ENCODE measurements around the gene BMP6. TPM values are rescaled to one million over a fixed set of nuclear protein-coding genes. Genes with fewer than 3 reads are reported as not detected.

BMP6 gene
- total RNA-seq, 4 donors from 2014 or later: 4.8 to 8.8 (median 7.3) TPM

DNA sequence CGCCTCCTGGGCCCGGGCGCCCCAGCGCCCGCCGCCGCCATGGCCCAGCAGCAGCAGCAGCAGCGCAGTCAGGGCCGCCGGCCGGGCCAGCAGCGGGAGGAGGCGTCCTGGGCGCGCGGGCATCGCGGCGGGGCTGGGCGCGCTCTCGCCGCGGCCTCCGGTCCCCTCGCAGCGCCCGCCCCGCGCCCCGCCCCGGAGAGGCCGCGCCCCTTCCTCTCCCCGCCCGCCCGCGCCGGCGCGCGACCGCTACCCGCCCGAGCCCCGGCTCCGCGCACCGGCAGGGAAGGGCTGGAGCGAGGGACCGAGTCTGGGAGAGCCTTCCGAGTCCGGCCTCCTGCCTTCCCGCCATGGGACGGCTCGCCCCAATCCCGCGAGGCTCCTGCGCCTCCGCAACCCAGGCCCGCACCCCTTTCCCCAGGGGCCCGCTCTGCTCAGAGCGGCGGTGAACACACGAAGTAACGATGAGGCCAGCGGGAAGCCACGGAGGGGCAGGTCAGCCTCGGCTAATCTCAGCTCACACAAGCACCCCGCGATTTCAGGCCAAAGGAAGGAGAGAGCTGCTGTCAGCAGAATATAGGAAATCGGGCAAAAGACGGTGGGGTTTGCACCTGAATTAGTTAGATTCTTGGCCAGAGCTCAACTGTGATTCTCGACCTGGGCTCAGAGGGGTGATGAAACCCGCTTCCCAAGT is 184.9 kb downstream of the BMP6 start, which contains the start of gene TXNDC5:
TSS of gene TXNDC5 (minus strand) at position 135 of the 691 bp plus-strand sequence. CDS start at position 123, 12 bp downstream.
- Histone ChIP-seq H3K36me3 (no peaks in the 10 kb centered on the region), H3K9me3 (no peaks in the 10 kb centered on the region), H3K4me1 (peaks cover 0 to 37% (median 8%) of the 10 kb centered on the region in 4 donors), H3K27me3 (no peaks in the 10 kb centered on the region), H3K27ac (peak within 1 kb of the TSS; percentile 54 to 90 (median 84)), H3K4me3 (peak within 1 kb of the TSS; percentile 59 to 94 (median 66))
- 7 to 18% methylated on average over 6 to 16 of the region's 75 CpGs for WGBS, 2 donors
- TF ChIP-seq POLR2A (IDR thresholded peaks at IDR 0.05) (peak in 1 of 2 donors; percentile 40), EP300 (IDR thresholded peaks at IDR 0.05) (peak in 1 of 2 donors; percentile 32)
- TF ChIP-seq, protein P1, sequence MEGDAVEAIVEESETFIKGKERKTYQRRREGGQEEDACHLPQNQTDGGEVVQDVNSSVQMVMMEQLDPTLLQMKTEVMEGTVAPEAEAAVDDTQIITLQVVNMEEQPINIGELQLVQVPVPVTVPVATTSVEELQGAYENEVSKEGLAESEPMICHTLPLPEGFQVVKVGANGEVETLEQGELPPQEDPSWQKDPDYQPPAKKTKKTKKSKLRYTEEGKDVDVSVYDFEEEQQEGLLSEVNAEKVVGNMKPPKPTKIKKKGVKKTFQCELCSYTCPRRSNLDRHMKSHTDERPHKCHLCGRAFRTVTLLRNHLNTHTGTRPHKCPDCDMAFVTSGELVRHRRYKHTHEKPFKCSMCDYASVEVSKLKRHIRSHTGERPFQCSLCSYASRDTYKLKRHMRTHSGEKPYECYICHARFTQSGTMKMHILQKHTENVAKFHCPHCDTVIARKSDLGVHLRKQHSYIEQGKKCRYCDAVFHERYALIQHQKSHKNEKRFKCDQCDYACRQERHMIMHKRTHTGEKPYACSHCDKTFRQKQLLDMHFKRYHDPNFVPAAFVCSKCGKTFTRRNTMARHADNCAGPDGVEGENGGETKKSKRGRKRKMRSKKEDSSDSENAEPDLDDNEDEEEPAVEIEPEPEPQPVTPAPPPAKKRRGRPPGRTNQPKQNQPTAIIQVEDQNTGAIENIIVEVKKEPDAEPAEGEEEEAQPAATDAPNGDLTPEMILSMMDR (IDR thresholded peaks at IDR 0.05): no peak
- peak; percentile 62 to 63 for DNase-seq (ENCODE audit: low spot score in 2 of 2)

DNA sequence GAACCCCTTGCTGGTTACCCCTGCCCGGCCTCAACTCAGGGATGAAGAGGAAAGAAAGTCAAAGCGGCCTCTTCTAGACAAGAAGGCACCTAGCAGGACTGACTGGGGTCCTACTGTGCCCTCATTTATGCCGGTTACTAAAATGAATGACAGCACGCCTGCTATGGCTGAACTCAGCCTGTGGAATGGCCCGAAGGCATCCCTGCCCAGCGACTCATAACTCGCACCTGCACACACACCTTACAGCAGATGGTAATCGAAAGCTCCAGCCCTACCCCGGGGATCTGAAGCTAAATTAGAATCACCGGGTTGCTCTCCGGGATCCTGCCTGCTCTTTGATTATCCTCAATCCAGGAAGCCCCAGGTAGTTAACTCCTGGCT is 185.4 kb downstream of the BMP6 start:
- peaks cover 0 to 37% (median 8%) of the 10 kb centered on the region in 4 donors for H3K4me1 ChIP-seq
- H3K27me3 ChIP-seq: no peaks in the 10 kb centered on the region
- no peak for DNase-seq (ENCODE audit: low spot score in 2 of 2)
- no peaks in the 10 kb centered on the region for H3K9me3 ChIP-seq
- no peak for TF ChIP-seq EP300 (IDR thresholded peaks at IDR 0.05)
- TF ChIP-seq, protein P1 (IDR thresholded peaks at IDR 0.05): no peak
- TF ChIP-seq POLR2A (IDR thresholded peaks at IDR 0.05): no peak
- H3K36me3 ChIP-seq: no peaks in the 10 kb centered on the region
- 83 to 84% methylated on average over 10 to 11 of the region's 11 CpGs for WGBS, 2 donors
- peak overlapping the region; percentile 54 to 90 (median 82) for H3K27ac ChIP-seq
- H3K4me3 ChIP-seq: peak overlapping the region; percentile 57 to 94 (median 60)

DNA sequence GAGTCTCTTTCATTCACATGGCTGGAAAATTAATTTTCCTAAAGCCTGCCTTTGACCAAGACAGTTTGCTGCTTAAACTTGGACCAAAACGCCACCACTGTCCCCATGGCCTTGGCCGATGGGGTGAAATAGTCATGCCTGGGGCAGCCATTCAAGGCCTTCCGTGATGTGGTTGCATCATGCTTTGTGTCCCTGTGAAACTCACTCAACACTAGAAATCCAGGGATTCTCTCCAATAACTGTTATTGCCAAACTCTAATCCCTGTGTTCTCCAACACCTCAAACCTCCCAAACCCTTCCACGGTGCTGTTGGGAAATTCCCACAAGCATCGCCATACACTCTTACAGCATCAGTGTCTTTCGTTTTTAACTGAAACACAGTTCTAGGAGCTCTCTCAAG is 186.1 kb downstream of the BMP6 start:
- Histone ChIP-seq H3K9me3 (no peaks in the 10 kb centered on the region), H3K4me3 (no peak overlapping the region), H3K4me1 (peaks cover 0 to 33% (median 8%) of the 10 kb centered on the region in 4 donors), H3K36me3 (no peaks in the 10 kb centered on the region), H3K27ac (peak overlapping the region in 2 of 4 donors; percentile 19 to 90), H3K27me3 (no peaks in the 10 kb centered on the region)
- TF ChIP-seq, protein P1 (IDR thresholded peaks at IDR 0.05): no peak
- TF ChIP-seq EP300 (IDR thresholded peaks at IDR 0.05): peak in 1 of 2 donors; percentile 66
- 79 to 84% methylated on average over 6 of the region's 6 CpGs for WGBS, 2 donors
- DNase-seq (ENCODE audit: low spot score in 2 of 2): peak in 1 of 2 donors; percentile 38

DNA sequence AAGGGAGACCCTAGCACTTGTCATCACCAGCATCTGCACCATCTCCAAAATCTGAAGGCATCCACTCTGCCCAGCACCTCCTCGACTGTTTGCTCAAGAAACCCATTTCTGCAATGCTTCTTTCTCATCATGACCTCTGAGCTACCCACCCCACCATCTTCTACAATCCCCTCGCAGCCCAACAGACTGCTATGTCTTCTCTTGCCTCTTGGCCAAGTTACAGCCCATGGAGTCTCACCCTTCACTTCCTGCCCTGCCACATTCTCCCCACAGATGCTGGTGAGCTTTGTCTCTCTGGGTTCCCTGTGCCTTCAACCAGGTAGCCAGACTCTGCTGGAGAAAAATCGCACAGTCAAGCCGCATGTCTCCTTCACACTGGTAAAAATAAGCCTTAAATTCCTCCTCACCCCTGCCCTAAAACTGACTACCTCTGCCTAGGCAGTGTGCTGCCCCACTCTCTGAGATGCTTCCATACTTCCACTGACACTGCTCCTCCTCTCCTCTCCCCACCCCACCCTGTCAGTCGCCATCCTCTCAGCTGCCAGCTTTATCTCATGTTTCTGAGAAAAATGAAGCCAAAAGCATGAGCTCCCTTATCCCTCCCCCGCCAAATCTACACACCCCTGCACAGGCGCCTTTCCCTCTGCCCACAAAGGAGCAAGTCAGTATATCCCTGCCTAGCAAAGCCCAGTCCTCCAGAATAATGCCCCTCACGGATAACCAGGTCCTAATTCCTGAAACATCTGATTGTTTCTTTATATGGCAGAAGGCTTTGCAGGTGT is 187.0 kb downstream of the BMP6 start:
- Histone ChIP-seq H3K36me3 (no peaks in the 10 kb centered on the region), H3K4me3 (no peak overlapping the region), H3K27ac (no peak overlapping the region), H3K27me3 (no peaks in the 10 kb centered on the region), H3K4me1 (peaks cover 0 to 24% (median 8%) of the 10 kb centered on the region in 4 donors), H3K9me3 (no peaks in the 10 kb centered on the region)
- no peak for DNase-seq (ENCODE audit: low spot score in 2 of 2)
- WGBS, 2 donors: 74 to 81% methylated on average over 8 of the region's 8 CpGs
- no peak for TF ChIP-seq EP300 (IDR thresholded peaks at IDR 0.05)
- TF ChIP-seq POLR2A (IDR thresholded peaks at IDR 0.05): no peak
- TF ChIP-seq, protein P1 (IDR thresholded peaks at IDR 0.05): no peak

DNA sequence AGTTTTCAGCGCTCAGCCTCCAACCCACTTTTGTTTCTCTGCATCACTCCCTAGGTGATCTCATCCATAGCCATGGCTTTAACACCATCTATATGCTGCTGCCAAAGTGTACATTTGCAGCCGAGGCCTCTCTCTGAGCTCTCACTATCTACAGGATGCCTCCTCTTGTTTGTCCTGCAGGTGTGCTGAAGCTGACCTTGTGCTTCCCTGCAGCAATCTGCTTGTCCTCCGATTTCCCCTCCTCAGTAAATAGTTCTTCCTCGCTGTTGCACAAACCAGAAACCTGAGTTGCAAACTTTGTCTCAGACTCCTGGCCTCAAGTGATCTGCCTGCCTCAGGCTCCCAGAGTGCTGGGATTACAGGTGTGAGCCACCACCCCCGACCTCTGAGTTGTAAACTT is 188.4 kb downstream of the BMP6 start:
- H3K27me3 ChIP-seq: no peaks in the 10 kb centered on the region
- H3K9me3 ChIP-seq: no peaks in the 10 kb centered on the region
- no peak overlapping the region for H3K27ac ChIP-seq
- DNase-seq (ENCODE audit: low spot score in 2 of 2): no peak
- 82% methylated on average over 5 of the region's 5 CpGs for WGBS, 2 donors
- peaks cover 0 to 10% (median 2%) of the 10 kb centered on the region in 4 donors for H3K4me1 ChIP-seq
- no peak overlapping the region for H3K4me3 ChIP-seq
- H3K36me3 ChIP-seq: no peaks in the 10 kb centered on the region
- TF ChIP-seq EP300 (IDR thresholded peaks at IDR 0.05) (no peak), POLR2A (IDR thresholded peaks at IDR 0.05) (no peak)
- TF ChIP-seq, protein P1 (IDR thresholded peaks at IDR 0.05): no peak
